RWPE1 (cell line): ENCODE results near the gene RTEL1.
A peak's percentile ranks its signal among the peaks of the same experiment; 100 is the strongest.

Experiments
- CTCF ChIA-PET: fragments of 350-600 bp; sonication (Branson Sonifier 250); formaldehyde crosslinking; extraction: SDS; loops from one replicate; lab custom pipeline; 2021; lab: Yijun Ruan, JAX
- POLR2A ChIA-PET: fragments of 400-600 bp; formaldehyde crosslinking; extraction: SDS; loops from one replicate; lab custom pipeline; 2020; ENCODE audit warnings: antibody characterized with exemption; ENCODE audit not compliant: low non-redundant PET; lab: Yijun Ruan, JAX
- DNase-seq: peaks from one replicate; pipeline ENCODE4 v3.0.0; 2012; ENCODE audit warnings: low spot score
- H3K27ac ChIP-seq: fragments of 450-650 bp; 2 replicates; pipeline ENCODE4 v1.5.1; 2017
- CTCF ChIP-seq: fragments of 450-650 bp; conservative IDR thresholded peaks from 2 replicates; pipeline ENCODE4 v1.5.1; 2017; ENCODE audit warnings: low read depth, mild to moderate bottlenecking

RTEL1 gene

GRCh38 chr20:63680857-63681608, 22.9 kb downstream of the RTEL1 start:
- ChIA-PET CTCF (interaction anchor here (0.5 to 1.4 kb wide), 3 partner anchors 143 to 359 kb away, joined by 3 to 4 read pairs (median 3); partner anchors contain the start of gene PTK6), POLR2A (interaction anchor here (1.2 to 1.8 kb wide), 2 partner anchors 16 to 18 kb away, joined by 3 to 8 read pairs; no protein-coding TSS in a partner anchor)
- H3K27ac ChIP-seq: peak overlapping the region; percentile 89
- DNase-seq: no peak
- no peak for TF ChIP-seq CTCF

- no peak for TF ChIP-seq CTCF
- H3K27ac ChIP-seq: peak overlapping the region; percentile 89
- ChIA-PET CTCF (interaction anchor here (0.5 to 1.3 kb wide), 4 partner anchors 37 to 359 kb away, joined by 3 to 5 read pairs (median 4); partner anchors contain the start of gene PTK6), POLR2A (interaction anchor here (0.7 to 1.8 kb wide), 4 partner anchors 17 to 145 kb away, joined by 3 to 8 read pairs (median 4); partner anchors contain the start of genes GMEB2 and PTK6)
- DNase-seq: no peak
Observed at GRCh38 chr20:63681609-63682142, 23.6 kb downstream of the RTEL1 start.

- POLR2A ChIA-PET: interaction anchor here (0.7 to 1.8 kb wide), 9 partner anchors 10 to 146 kb away, joined by 3 to 8 read pairs (median 3); partner anchors contain the start of genes GMEB2 and PTK6
- TF ChIP-seq CTCF: no peak
- CTCF ChIA-PET: interaction anchor here (0.6 to 1.3 kb wide), 6 partner anchors 16 to 292 kb away, joined by 4 to 6 read pairs (median 4); partner anchors contain the start of gene PTK6
- peak overlapping the region; percentile 89 for H3K27ac ChIP-seq
- peak; percentile 99 for DNase-seq
Observed at GRCh38 chr20:63682384-63683139, 24.4 kb downstream of the RTEL1 start.

- POLR2A ChIA-PET: no interaction called here
- peak overlapping the region; percentile 89 for H3K27ac ChIP-seq
- CTCF ChIA-PET: interaction anchor here (0.6 kb wide), 1 partner anchor 53 kb away, joined by 3 read pairs; no protein-coding TSS in a partner anchor
- no peak for TF ChIP-seq CTCF
- DNase-seq: no peak
Observed at GRCh38 chr20:63685269-63686026, 27.3 kb downstream of the RTEL1 start.

- peak overlapping the region; percentile 89 for H3K27ac ChIP-seq
- POLR2A ChIA-PET: no interaction called here
- DNase-seq: no peak
- CTCF ChIA-PET: interaction anchor here (0.6 kb wide), 1 partner anchor 54 kb away, joined by 3 read pairs; no protein-coding TSS in a partner anchor
- TF ChIP-seq CTCF: no peak
Observed at GRCh38 chr20:63686094-63686491, 28.0 kb downstream of the RTEL1 start.
